22Rv1 (cell line): Measurements from ENCODE around the gene ZNF804A.
"Not testable (repeated sequence)": the region's sequence is repeated elsewhere in the genome, so short reads cannot be mapped to it uniquely, and the experiment has no call there.

Experiments used
- H3K27ac ChIP-seq: fragments of 450-650 bp; 2 replicates; pipeline ENCODE4 v1.5.1; 2017
- ZFX ChIP-seq: fragments of 450-650 bp; IDR thresholded peaks from 2 replicates; pipeline ENCODE4 v1.6.1; 2017; ENCODE audit warnings: antibody characterized with exemption, borderline replicate concordance
- TF ChIP-seq, protein P1 (sequence below): fragments of 450-650 bp; IDR thresholded peaks from 2 replicates; pipeline ENCODE4 v1.5.1; 2017; ENCODE audit warnings: mild to moderate bottlenecking

The ZNF804A gene

DNA sequence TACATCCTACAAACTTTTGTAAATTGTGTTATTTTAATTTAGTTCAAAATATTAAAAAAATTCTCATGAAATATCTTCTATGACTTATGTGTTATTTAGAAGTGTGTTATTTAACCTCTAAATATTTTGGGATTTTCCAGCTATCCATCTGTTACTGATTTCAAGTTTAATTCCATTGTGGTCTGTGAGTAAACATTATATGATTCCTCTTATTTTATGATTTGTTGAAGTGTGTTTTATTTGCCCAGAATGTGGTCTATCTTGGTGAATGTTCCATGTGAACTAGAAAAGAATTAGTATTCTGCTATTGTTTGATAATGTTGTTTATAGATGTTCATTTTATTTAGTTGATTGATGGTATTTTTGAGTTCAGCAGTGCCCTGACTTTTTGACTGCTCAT is 136.0 kb downstream of the ZNF804A start:
- no peak overlapping the region for H3K27ac ChIP-seq
- TF ChIP-seq, protein P1, sequence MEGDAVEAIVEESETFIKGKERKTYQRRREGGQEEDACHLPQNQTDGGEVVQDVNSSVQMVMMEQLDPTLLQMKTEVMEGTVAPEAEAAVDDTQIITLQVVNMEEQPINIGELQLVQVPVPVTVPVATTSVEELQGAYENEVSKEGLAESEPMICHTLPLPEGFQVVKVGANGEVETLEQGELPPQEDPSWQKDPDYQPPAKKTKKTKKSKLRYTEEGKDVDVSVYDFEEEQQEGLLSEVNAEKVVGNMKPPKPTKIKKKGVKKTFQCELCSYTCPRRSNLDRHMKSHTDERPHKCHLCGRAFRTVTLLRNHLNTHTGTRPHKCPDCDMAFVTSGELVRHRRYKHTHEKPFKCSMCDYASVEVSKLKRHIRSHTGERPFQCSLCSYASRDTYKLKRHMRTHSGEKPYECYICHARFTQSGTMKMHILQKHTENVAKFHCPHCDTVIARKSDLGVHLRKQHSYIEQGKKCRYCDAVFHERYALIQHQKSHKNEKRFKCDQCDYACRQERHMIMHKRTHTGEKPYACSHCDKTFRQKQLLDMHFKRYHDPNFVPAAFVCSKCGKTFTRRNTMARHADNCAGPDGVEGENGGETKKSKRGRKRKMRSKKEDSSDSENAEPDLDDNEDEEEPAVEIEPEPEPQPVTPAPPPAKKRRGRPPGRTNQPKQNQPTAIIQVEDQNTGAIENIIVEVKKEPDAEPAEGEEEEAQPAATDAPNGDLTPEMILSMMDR = no peak
- TF ChIP-seq ZFX = no peak

DNA sequence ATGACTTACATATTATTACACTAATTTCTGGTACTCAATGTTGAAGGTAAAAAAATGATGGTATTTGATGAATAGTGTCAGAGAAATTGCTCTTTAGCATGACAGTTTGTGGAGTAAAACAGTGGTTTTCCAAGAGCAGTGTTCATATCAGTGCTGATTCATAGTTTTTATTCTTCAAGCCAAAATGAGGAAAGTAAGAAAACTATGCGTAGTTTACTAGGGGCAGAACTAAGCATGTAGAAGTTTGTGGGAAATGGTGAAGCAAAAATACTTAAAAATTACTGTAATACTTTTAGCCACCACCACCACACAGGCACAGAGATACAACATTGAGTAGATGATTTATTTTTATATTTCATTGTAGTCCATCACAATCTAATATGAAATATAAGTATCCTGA is 137.3 kb downstream of the ZNF804A start:
- H3K27ac ChIP-seq = no peak overlapping the region
- no peak for TF ChIP-seq ZFX
- TF ChIP-seq, protein P1 = no peak

DNA sequence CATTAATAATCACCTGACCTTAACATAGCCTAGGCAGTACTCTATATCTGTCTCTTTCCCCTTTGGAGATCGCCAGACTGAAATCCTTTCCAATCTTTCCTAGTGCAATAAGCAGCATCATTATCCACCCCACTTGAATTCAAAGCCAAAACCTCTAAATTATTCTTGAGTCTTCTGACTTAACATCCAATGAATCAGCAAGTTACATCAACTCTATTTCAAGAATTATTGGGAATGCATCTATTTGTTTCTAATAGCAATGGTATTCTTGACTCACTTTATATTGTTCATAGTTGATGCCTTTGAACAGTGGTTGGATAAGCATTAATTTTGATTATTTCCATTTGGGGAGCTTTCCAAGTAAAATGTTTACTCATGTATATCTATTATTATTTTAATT is 144.8 kb downstream of the ZNF804A start:
- TF ChIP-seq ZFX = no peak
- TF ChIP-seq, protein P1 = no peak

DNA sequence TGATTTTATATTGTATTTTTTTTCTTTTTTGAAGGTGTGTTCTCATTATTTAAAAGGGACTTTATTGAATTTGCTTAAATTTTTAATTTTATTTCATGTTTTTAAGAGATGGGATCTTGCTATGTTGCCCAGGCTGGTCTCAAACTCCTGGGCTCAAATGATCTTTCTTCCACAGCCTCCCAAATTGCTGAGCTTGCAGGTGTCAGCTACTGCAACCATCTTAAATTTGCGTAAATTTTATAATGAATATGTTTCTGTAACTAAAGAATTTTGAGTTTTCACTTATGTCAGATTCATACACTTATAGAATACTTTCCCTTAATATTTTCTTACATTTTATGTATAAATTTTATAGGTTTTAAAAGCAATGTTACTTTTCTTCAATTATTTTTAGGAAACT is 157.8 kb downstream of the ZNF804A start:
- TF ChIP-seq ZFX = no peak
- TF ChIP-seq, protein P1 = no peak
- H3K27ac ChIP-seq = no peak overlapping the region

More for the DNA sequence above, 144.8 kb downstream of the ZNF804A start:
- H3K27ac ChIP-seq = no peak overlapping the region

DNA sequence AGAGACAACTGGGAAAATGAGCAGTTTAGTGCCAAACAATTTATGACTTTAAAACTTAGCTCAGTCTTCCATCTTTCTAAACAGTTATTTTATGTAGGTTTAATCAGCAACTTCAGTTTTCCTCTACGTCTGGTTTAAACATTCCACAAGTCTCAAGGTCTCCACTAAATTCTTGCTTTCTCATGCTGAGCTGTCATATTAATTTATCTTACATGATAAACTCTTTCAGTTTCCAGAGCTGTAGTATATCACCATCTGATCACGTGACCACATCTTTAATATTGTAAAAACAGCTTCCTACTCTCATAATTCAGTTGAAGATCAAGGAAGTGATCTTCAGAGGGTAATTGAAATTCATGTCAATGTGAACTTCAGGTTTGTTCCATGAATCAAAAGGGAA is 158.6 kb downstream of the ZNF804A start:
- no peak overlapping the region for H3K27ac ChIP-seq
- TF ChIP-seq, protein P1 = no peak
- no peak for TF ChIP-seq ZFX

DNA sequence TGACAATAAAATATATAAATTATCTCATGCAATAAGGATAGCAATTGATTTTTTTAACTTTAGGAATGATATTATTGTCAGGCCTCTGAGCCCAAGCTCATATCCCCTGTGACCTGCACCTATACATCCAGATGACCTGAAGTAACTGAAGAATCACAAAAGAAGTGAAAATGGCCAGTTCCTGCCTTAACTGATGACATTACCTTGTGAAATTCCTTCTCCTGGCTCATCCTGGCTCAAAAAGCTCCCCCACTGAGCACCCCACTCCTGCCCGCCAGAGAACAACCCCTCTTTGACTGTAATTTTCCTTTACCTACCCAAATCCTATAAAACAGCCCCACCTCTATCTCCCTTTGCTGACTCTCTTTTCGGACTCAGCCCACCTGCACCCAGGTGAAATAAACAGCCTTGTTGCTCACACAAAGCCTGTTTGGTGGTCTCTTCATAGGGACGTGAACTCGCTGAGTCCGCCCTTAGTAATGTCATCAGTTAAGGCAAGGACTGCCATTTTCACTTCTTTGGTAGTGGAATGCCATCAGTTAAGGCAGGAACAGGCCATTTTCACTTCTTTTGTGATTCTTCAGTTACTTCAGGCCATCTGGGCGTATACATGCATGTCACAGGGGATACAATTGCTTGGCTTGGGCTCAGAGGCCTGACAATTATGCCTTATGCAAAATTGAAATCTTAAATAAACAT is 161.4 kb downstream of the ZNF804A start:
- H3K27ac ChIP-seq = not testable (repeated sequence)

DNA sequence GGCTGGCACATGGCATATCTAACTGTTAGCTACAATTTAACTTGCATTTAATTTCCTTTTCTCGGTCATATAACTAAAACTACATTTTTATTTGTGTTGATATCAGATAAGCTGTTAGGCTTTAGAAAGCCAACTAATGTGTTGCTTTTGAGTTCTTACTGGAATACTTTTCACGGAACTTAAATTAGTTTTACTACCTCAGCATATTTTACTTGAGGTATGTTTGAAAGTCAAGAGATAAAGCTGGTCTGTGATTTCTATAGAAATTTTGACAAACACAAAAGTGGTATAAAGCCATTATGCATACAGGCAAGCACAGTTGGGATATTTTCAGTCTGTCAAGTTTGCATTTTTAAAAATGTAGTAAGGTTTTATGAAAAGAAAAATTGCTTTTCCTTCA is 162.6 kb downstream of the ZNF804A start:
- no peak overlapping the region for H3K27ac ChIP-seq
- no peak for TF ChIP-seq ZFX
- TF ChIP-seq, protein P1 = no peak
